ENCODE results near the gene COQ5. TPM values are rescaled to one million over a fixed set of nuclear protein-coding genes. Genes with fewer than 3 reads are reported as not detected.

Gene COQ5, protein sequence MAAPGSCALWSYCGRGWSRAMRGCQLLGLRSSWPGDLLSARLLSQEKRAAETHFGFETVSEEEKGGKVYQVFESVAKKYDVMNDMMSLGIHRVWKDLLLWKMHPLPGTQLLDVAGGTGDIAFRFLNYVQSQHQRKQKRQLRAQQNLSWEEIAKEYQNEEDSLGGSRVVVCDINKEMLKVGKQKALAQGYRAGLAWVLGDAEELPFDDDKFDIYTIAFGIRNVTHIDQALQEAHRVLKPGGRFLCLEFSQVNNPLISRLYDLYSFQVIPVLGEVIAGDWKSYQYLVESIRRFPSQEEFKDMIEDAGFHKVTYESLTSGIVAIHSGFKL
- 10 to 100 TPM; 18.6 to 19.5 TPM for polyA plus RNA-seq

DNA sequence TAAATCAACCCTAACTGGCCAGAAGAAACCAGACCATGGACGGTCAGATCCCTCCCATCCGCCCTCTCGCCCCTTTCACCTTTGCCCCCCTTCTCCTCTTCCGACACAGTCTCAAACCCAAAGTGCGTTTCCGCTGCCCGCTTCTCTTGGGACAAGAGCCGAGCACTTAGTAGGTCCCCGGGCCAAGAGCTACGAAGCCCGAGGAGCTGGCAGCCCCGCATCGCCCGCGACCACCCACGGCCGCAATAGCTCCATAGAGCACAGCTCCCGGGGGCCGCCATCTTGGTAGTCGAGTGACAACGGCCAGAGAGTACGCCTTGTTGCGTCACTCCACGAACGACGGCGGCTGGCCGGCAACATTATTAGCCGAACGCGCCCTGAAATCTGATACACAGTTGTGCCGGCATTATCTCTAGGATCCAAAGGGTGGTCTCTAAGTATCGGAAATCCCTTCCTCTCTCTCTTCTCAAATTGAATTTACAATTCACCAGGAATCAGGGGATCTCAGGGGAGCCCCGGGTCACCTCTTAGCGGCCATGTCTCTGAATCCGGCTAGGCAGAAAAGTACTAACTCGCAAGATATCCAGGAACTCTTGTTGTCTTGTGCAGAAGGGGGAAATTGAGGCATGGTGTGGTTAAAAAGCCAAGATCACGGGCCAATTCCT, at the start of gene COQ5:
Gene COQ5, minus strand, starts transcription at position 298 of the 665 bp plus-strand sequence. Its CDS starts 17 bp downstream, at position 281.
- Histone ChIP-seq H3K4me3 (ENCODE audit: low read depth in 1 of 2, low read length in 2 of 2) (peak within 1 kb of the TSS; percentile 78 to 82), H3K4me1 (ENCODE audit: control insufficient read depth in 2 of 2, insufficient read depth in 2 of 2, low read length in 1 of 2) (no peaks in the 10 kb centered on the region), H3K9me3 (ENCODE audit: control insufficient read depth in 2 of 2, insufficient read depth in 1 of 2, low read depth in 1 of 2, low read length in 1 of 2) (no peaks in the 10 kb centered on the region), H3K27me3 (ENCODE audit: control insufficient read depth in 1 of 2, insufficient read depth in 2 of 2, low read length in 2 of 2) (no peaks in the 10 kb centered on the region), H3K27ac (ENCODE audit: low read depth in 2 of 2, low read length in 1 of 2) (peak within 1 kb of the TSS; percentile 90 to 97), H3K36me3 (ENCODE audit: control insufficient read depth in 2 of 2, insufficient read depth in 2 of 2, low read length in 1 of 2) (no peaks in the 10 kb centered on the region)
- 0 to 1% methylated on average over 38 of the region's 38 CpGs for WGBS, 2 donors

DNA sequence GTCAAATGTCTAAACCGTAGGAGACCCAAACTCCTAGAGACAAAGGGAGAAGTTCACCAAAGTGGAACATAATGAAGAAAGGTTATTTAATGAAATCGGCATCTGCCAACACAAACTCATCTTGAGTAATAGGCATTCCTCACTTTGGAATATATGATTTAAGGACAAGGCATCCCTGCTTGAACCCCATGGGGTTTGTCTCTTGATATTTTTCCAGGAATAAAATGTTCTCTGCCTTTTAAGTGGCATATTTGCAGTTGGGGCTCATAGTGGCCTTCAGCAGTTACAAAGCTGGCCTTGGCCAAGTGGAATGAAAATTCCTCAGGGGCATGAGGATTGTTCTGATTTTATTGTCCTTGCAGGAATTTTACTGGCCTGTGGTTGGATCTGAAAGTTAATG, 45.1 kb upstream of the COQ5 start:
- Histone ChIP-seq H3K27me3 (ENCODE audit: control insufficient read depth in 1 of 2, insufficient read depth in 2 of 2, low read length in 2 of 2) (no peaks in the 10 kb centered on the region), H3K27ac (ENCODE audit: low read depth in 2 of 2, low read length in 1 of 2) (no peak overlapping the region), H3K36me3 (ENCODE audit: control insufficient read depth in 2 of 2, insufficient read depth in 2 of 2, low read length in 1 of 2) (peaks cover 15 to 30% of the 10 kb centered on the region in 2 donors), H3K4me3 (ENCODE audit: low read depth in 1 of 2, low read length in 2 of 2) (no peak overlapping the region), H3K4me1 (ENCODE audit: control insufficient read depth in 2 of 2, insufficient read depth in 2 of 2, low read length in 1 of 2) (no peaks in the 10 kb centered on the region), H3K9me3 (ENCODE audit: control insufficient read depth in 2 of 2, insufficient read depth in 1 of 2, low read depth in 1 of 2, low read length in 1 of 2) (no peaks in the 10 kb centered on the region)
- WGBS, 2 donors: 86 to 96% methylated on average over 2 of the region's 2 CpGs

DNA sequence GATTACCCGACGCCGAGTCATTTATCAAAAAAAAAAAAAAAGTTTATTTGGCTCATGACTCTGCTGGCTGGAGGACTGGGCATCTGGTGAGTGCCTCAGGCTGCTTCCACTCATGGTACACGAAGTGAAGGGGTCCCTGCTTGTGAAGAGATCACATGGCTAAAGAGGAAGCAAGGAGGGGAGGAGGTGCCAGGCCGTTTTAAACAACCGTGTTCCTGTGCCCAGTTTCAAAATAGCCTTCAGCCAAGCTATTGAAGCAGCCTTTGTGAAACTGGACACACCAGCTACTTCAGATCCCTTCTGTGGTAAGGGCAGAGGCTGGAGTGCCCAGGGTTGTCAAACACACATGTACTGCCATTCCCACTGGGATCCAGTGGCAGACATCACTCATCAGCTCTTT, 44.6 kb upstream of the COQ5 start:
- H3K4me3 ChIP-seq (ENCODE audit: low read depth in 1 of 2, low read length in 2 of 2): no peak overlapping the region
- peaks cover 15 to 28% of the 10 kb centered on the region in 2 donors for H3K36me3 ChIP-seq (ENCODE audit: control insufficient read depth in 2 of 2, insufficient read depth in 2 of 2, low read length in 1 of 2)
- no peak overlapping the region for H3K27ac ChIP-seq (ENCODE audit: low read depth in 2 of 2, low read length in 1 of 2)
- no peaks in the 10 kb centered on the region for H3K27me3 ChIP-seq (ENCODE audit: control insufficient read depth in 1 of 2, insufficient read depth in 2 of 2, low read length in 2 of 2)
- no peaks in the 10 kb centered on the region for H3K9me3 ChIP-seq (ENCODE audit: control insufficient read depth in 2 of 2, insufficient read depth in 1 of 2, low read depth in 1 of 2, low read length in 1 of 2)
- no peaks in the 10 kb centered on the region for H3K4me1 ChIP-seq (ENCODE audit: control insufficient read depth in 2 of 2, insufficient read depth in 2 of 2, low read length in 1 of 2)
- WGBS, 2 donors: 56 to 71% methylated on average over 6 of the region's 6 CpGs

DNA sequence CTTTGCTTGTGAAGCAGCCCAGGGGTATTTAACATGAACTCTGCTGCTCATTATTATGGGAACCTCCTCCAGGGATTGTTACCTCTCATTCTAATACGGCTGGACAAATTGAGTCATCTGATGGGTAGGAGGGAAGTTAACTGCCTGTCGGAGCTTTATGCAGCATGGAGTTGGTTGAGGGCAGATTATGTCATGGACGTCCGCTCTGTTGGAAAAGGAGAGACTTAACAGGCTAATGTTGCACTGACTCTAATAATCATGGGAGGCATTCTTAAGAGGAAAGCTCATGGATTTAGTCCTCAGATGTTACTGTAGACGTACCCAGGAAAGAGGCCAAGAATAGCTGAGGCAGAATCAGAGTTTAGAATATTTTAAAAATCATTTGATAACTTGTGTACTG, 42.3 kb upstream of the COQ5 start:
- H3K9me3 ChIP-seq (ENCODE audit: control insufficient read depth in 2 of 2, insufficient read depth in 1 of 2, low read depth in 1 of 2, low read length in 1 of 2): no peaks in the 10 kb centered on the region
- H3K36me3 ChIP-seq (ENCODE audit: control insufficient read depth in 2 of 2, insufficient read depth in 2 of 2, low read length in 1 of 2): peaks cover 12 to 29% of the 10 kb centered on the region in 2 donors
- H3K27ac ChIP-seq (ENCODE audit: low read depth in 2 of 2, low read length in 1 of 2): no peak overlapping the region
- 73 to 74% methylated on average over 5 of the region's 5 CpGs for WGBS, 2 donors
- H3K4me3 ChIP-seq (ENCODE audit: low read depth in 1 of 2, low read length in 2 of 2): no peak overlapping the region
- no peaks in the 10 kb centered on the region for H3K4me1 ChIP-seq (ENCODE audit: control insufficient read depth in 2 of 2, insufficient read depth in 2 of 2, low read length in 1 of 2)
- no peaks in the 10 kb centered on the region for H3K27me3 ChIP-seq (ENCODE audit: control insufficient read depth in 1 of 2, insufficient read depth in 2 of 2, low read length in 2 of 2)

DNA sequence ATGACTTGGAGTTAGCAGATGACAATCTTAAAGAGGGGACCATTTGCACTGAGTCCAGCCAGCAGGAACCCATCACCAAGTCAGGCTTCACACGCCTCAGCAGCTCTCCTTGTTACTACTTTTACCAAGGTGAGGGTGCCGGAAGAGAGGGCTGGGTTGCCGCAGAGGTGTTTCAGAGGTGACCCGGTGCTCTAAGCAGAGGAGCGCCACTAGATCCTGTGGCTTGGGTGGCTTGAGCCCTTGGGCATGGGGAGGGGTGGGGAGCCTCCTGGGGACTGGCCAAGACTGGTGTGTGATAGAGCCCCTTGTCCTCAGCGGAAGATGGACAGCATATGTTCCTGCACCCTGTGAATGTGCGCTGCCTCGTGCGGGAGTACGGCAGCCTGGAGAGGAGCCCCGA, 34.5 kb upstream of the COQ5 start:
- no peak overlapping the region for H3K4me3 ChIP-seq (ENCODE audit: low read depth in 1 of 2, low read length in 2 of 2)
- WGBS, 2 donors: 93 to 95% methylated on average over 11 of the region's 11 CpGs
- peaks cover 0 to 3% of the 10 kb centered on the region in 2 donors for H3K4me1 ChIP-seq (ENCODE audit: control insufficient read depth in 2 of 2, insufficient read depth in 2 of 2, low read length in 1 of 2)
- no peaks in the 10 kb centered on the region for H3K27me3 ChIP-seq (ENCODE audit: control insufficient read depth in 1 of 2, insufficient read depth in 2 of 2, low read length in 2 of 2)
- H3K36me3 ChIP-seq (ENCODE audit: control insufficient read depth in 2 of 2, insufficient read depth in 2 of 2, low read length in 1 of 2): peaks cover 25 to 36% of the 10 kb centered on the region in 2 donors
- no peaks in the 10 kb centered on the region for H3K9me3 ChIP-seq (ENCODE audit: control insufficient read depth in 2 of 2, insufficient read depth in 1 of 2, low read depth in 1 of 2, low read length in 1 of 2)
- H3K27ac ChIP-seq (ENCODE audit: low read depth in 2 of 2, low read length in 1 of 2): peak overlapping the region in 1 of 2 donors; percentile 34

DNA sequence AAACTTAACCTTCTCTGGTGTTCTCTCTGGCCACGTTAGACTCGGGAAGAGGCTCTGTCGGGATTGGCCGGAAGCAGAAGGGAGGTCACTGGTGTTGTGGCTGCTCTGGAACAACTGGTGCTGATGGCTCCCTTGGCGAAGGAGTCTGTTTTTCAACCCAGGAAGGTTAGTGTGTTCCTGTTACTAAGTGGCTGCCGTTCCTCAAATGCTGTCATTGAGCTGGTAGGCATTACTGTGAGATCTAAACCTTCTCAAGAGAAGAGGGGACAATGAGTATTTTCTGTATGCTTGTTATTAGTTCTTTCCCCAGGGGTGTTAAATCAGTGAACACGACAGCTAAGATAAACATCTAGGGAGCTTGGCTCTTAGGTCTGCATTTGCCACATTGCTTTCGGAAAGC, 33.9 kb upstream of the COQ5 start:
- 79 to 80% methylated on average over 8 of the region's 8 CpGs for WGBS, 2 donors
- H3K27me3 ChIP-seq (ENCODE audit: control insufficient read depth in 1 of 2, insufficient read depth in 2 of 2, low read length in 2 of 2): no peaks in the 10 kb centered on the region
- peaks cover 0 to 3% of the 10 kb centered on the region in 2 donors for H3K4me1 ChIP-seq (ENCODE audit: control insufficient read depth in 2 of 2, insufficient read depth in 2 of 2, low read length in 1 of 2)
- no peak overlapping the region for H3K4me3 ChIP-seq (ENCODE audit: low read depth in 1 of 2, low read length in 2 of 2)
- no peaks in the 10 kb centered on the region for H3K9me3 ChIP-seq (ENCODE audit: control insufficient read depth in 2 of 2, insufficient read depth in 1 of 2, low read depth in 1 of 2, low read length in 1 of 2)
- no peak overlapping the region for H3K27ac ChIP-seq (ENCODE audit: low read depth in 2 of 2, low read length in 1 of 2)
- H3K36me3 ChIP-seq (ENCODE audit: control insufficient read depth in 2 of 2, insufficient read depth in 2 of 2, low read length in 1 of 2): peaks cover 25 to 36% of the 10 kb centered on the region in 2 donors

DNA sequence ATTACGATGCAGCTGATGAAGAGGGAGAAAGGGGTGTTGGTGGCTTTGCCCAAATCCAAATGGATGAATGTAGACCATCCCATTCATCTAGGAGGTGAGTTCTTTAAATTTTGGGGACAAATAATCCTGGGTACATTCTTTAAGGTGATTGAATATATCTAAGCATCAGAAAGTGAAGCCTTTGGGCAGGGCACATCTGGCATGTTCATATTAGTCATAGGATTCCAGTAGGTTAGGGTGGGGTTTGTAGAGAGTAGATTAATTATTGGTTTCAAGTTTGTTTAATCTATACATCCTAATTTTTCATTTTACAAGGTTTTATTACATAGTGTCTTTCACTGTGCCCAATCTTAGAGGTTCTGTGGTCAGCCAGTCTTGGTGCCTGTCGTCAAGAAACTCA, 28.6 kb upstream of the COQ5 start:
- 88 to 96% methylated on average over 2 of the region's 2 CpGs for WGBS, 2 donors
- no peaks in the 10 kb centered on the region for H3K27me3 ChIP-seq (ENCODE audit: control insufficient read depth in 1 of 2, insufficient read depth in 2 of 2, low read length in 2 of 2)
- no peak overlapping the region for H3K4me3 ChIP-seq (ENCODE audit: low read depth in 1 of 2, low read length in 2 of 2)
- peaks cover 9 to 24% of the 10 kb centered on the region in 2 donors for H3K36me3 ChIP-seq (ENCODE audit: control insufficient read depth in 2 of 2, insufficient read depth in 2 of 2, low read length in 1 of 2)
- no peaks in the 10 kb centered on the region for H3K4me1 ChIP-seq (ENCODE audit: control insufficient read depth in 2 of 2, insufficient read depth in 2 of 2, low read length in 1 of 2)
- no peaks in the 10 kb centered on the region for H3K9me3 ChIP-seq (ENCODE audit: control insufficient read depth in 2 of 2, insufficient read depth in 1 of 2, low read depth in 1 of 2, low read length in 1 of 2)
- no peak overlapping the region for H3K27ac ChIP-seq (ENCODE audit: low read depth in 2 of 2, low read length in 1 of 2)

DNA sequence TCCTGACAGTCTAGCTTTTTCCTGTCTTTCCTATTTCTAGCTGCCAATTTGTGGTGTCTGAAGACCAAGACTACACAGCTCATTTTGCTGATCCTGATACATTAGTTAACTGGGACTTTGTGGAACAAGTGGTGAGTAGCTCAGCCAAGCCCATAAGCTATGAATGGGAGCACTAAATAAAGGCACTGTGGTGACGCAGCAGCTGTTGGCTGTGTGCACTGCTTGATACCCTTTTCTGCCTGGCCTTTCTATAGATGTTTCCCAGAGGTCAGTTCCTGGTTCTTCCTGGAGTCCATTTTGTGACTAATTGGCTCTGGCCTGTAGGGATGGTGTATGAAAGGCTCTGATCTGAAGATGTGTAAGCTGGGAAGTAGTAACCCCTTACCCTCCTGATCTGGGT, 25.7 kb upstream of the COQ5 start:
- Histone ChIP-seq H3K36me3 (ENCODE audit: control insufficient read depth in 2 of 2, insufficient read depth in 2 of 2, low read length in 1 of 2) (peaks cover 10 to 23% of the 10 kb centered on the region in 2 donors), H3K27me3 (ENCODE audit: control insufficient read depth in 1 of 2, insufficient read depth in 2 of 2, low read length in 2 of 2) (no peaks in the 10 kb centered on the region), H3K27ac (ENCODE audit: low read depth in 2 of 2, low read length in 1 of 2) (no peak overlapping the region), H3K9me3 (ENCODE audit: control insufficient read depth in 2 of 2, insufficient read depth in 1 of 2, low read depth in 1 of 2, low read length in 1 of 2) (no peaks in the 10 kb centered on the region), H3K4me1 (ENCODE audit: control insufficient read depth in 2 of 2, insufficient read depth in 2 of 2, low read length in 1 of 2) (no peaks in the 10 kb centered on the region), H3K4me3 (ENCODE audit: low read depth in 1 of 2, low read length in 2 of 2) (no peak overlapping the region)
- 74 to 79% methylated on average over 1 of the region's 1 CpG for WGBS, 2 donors

DNA sequence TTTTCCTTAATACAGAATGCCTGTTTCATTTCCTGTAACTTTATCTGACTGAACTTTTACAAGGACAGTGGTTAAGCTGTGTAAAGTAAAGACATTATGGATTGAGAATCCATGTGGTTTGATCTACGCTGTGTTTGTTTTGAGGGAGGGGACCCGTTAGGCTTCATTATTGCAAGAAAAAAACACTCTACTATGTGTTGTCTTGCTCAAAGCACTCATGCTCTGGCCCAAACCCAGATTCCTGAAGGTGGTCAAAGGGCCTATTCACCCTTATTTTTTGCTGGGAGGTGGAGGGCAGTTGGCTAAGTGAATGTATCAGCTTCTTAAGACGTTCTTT, 17.1 kb upstream of the COQ5 start:
- no peaks in the 10 kb centered on the region for H3K27me3 ChIP-seq (ENCODE audit: control insufficient read depth in 1 of 2, insufficient read depth in 2 of 2, low read length in 2 of 2)
- H3K4me3 ChIP-seq (ENCODE audit: low read depth in 1 of 2, low read length in 2 of 2): no peak overlapping the region
- no peaks in the 10 kb centered on the region for H3K9me3 ChIP-seq (ENCODE audit: control insufficient read depth in 2 of 2, insufficient read depth in 1 of 2, low read depth in 1 of 2, low read length in 1 of 2)
- 65 to 69% methylated on average over 3 of the region's 3 CpGs for WGBS, 2 donors
- H3K27ac ChIP-seq (ENCODE audit: low read depth in 2 of 2, low read length in 1 of 2): no peak overlapping the region
- peaks cover 3 to 14% of the 10 kb centered on the region in 2 donors for H3K36me3 ChIP-seq (ENCODE audit: control insufficient read depth in 2 of 2, insufficient read depth in 2 of 2, low read length in 1 of 2)
- no peaks in the 10 kb centered on the region for H3K4me1 ChIP-seq (ENCODE audit: control insufficient read depth in 2 of 2, insufficient read depth in 2 of 2, low read length in 1 of 2)

DNA sequence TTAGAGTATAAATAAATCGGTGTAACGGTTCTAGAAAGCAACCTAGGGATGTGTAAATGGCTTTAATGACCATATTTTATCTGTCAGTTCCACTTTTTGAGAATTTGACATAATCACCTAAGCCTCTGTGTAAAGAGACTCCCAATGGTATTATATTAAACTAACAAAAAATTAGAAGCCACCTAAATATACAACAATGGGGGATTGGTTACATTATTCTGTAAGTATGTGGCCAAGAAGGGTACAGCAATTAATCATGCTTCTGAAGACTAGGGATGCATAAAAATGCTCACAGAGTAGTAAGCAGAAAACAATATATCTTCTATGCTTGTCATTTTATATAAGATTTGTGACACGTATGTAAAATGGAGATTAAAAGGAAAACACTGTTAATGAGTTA, 15.7 kb upstream of the COQ5 start:
- no peaks in the 10 kb centered on the region for H3K9me3 ChIP-seq (ENCODE audit: control insufficient read depth in 2 of 2, insufficient read depth in 1 of 2, low read depth in 1 of 2, low read length in 1 of 2)
- peaks cover 0 to 14% of the 10 kb centered on the region in 2 donors for H3K36me3 ChIP-seq (ENCODE audit: control insufficient read depth in 2 of 2, insufficient read depth in 2 of 2, low read length in 1 of 2)
- no peak overlapping the region for H3K27ac ChIP-seq (ENCODE audit: low read depth in 2 of 2, low read length in 1 of 2)
- WGBS, 2 donors: 65 to 75% methylated on average over 3 of the region's 3 CpGs
- no peaks in the 10 kb centered on the region for H3K4me1 ChIP-seq (ENCODE audit: control insufficient read depth in 2 of 2, insufficient read depth in 2 of 2, low read length in 1 of 2)
- H3K27me3 ChIP-seq (ENCODE audit: control insufficient read depth in 1 of 2, insufficient read depth in 2 of 2, low read length in 2 of 2): no peaks in the 10 kb centered on the region
- no peak overlapping the region for H3K4me3 ChIP-seq (ENCODE audit: low read depth in 1 of 2, low read length in 2 of 2)

All from esophagus (tissue), 2 donors.